A673 (cell line): ENCODE data around the gene CPAMD8. TPM values are rescaled to one million over a fixed set of nuclear protein-coding genes. Genes with fewer than 3 reads are reported as not detected.

Source experiments
- BruUV-seq: library from RNA; stranded (reverse); fragments of 400-500 nt; replicated peaks from 2 replicates; lab custom pipeline; 2021; lab: Mats Ljungman, UMichigan
- CTCF ChIA-PET: fragments of 300-600 bp; sonication (Branson Sonifier 250); formaldehyde crosslinking; loops from one replicate; lab custom pipeline; 2022; ENCODE audit warnings: antibody characterized with exemption; lab: Charles Lee
- POLR2A ChIA-PET: fragments of 300-600 bp; sonication (Branson Sonifier 250); formaldehyde crosslinking; loops from one replicate; lab custom pipeline; 2022; ENCODE audit warnings: antibody characterized with exemption; ENCODE audit not compliant: low non-redundant PET; lab: Charles Lee
- DNase-seq: peaks from one replicate; pipeline ENCODE4 v3.0.0-alpha.2; 2015; ENCODE audit warnings: low spot score
- H3K27ac ChIP-seq: fragments of 200-600 bp; sonication (generic); 2 replicates; pipeline ENCODE4 v1.5.1; 2016; ENCODE audit warnings: mixed run types, low read depth, mild to moderate bottlenecking, mixed read lengths, antibody characterized with exemption, low read length; ENCODE audit not compliant: poor library complexity, severe bottlenecking
- H3K27me3 ChIP-seq: fragments of 200-600 bp; sonication (generic); replicated peaks from 2 replicates; pipeline ENCODE4 v1.6.1; 2017; ENCODE audit warnings: mixed run types, low read depth, mild to moderate bottlenecking, mixed read lengths, antibody characterized with exemption, low read length; ENCODE audit not compliant: insufficient read depth, poor library complexity
- H3K36me3 ChIP-seq: fragments of 200-600 bp; sonication (generic); 2 replicates; pipeline ENCODE4 v1.6.1; 2016; ENCODE audit warnings: mixed run types, mild to moderate bottlenecking, mixed read lengths, antibody characterized with exemption, low read length; ENCODE audit not compliant: insufficient read depth, poor library complexity, severe bottlenecking
- H3K4me1 ChIP-seq: fragments of 200-600 bp; sonication (generic); 2 replicates; pipeline ENCODE4 v1.6.1; 2017; ENCODE audit warnings: mixed run types, mild to moderate bottlenecking, mixed read lengths, antibody characterized with exemption, low read length; ENCODE audit not compliant: insufficient read depth, poor library complexity, severe bottlenecking
- H3K4me3 ChIP-seq: fragments of 200-600 bp; sonication (generic); 2 replicates; pipeline ENCODE4 v1.5.1; 2016; ENCODE audit warnings: low read depth, mixed run types, mild to moderate bottlenecking, mixed read lengths, low read length; ENCODE audit not compliant: poor library complexity, severe bottlenecking
- H3K9me3 ChIP-seq: fragments of 200-600 bp; sonication (generic); 2 replicates; pipeline ENCODE4 v1.6.1; 2016; ENCODE audit warnings: mixed run types, low read depth, mild to moderate bottlenecking, mixed read lengths, antibody characterized with exemption, low read length; ENCODE audit not compliant: poor library complexity, severe bottlenecking
- EZH2 ChIP-seq: fragments of 200-600 bp; sonication (generic); IDR thresholded peaks from 2 replicates; pipeline ENCODE4 v1.6.1; 2017; ENCODE audit warnings: borderline replicate concordance, low read depth, mild to moderate bottlenecking, mixed read lengths, antibody characterized with exemption, low read length; ENCODE audit not compliant: poor library complexity, severe bottlenecking
- intact Hi-C: fragments of 100-400 bp; cut with micrococcal nuclease; formaldehyde crosslinking; loops from one replicate; pipeline ENCODE4 v1.10.0; 2022; ENCODE audit not compliant: unreplicated experiment
- total RNA-seq: library from RNA; stranded (reverse); gene quantifications from 2 replicates; pipeline ENCODE4 v1.2.3, GENCODE V29; 2021
- TF ChIP-seq, protein P1 (sequence below): fragments of 300-800, 200-600 bp; sonication (generic); conservative IDR thresholded peaks from 2 replicates; pipeline ENCODE4 v1.5.1; 2017; ENCODE audit warnings: low read depth, mild to moderate bottlenecking, antibody characterized with exemption, low read length, moderate library complexity, mixed read lengths

The CPAMD8 gene
- total RNA-seq, 1 experiment from 2014 or later = 0.82 TPM

DNA sequence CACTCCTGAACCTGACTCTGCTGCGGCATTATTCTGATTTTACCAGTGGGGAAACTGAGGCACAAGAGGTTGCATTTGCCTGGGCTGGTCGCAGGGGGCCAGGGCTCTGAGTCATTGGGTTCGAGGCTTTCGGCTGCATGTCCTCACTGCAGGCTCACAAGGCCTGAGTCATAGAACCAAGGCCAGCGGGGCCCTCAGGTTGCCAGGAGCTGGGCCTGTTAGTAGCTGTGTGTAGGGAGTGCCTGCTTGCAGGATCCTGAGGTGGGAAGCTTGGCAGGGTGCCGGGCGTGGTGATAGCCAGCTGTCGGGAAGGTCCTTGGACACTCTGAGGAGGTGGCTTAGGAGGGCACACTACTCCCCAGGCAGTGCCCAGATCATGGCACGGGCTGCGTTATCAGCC, 159.4 kb downstream of the CPAMD8 start:
- DNase-seq = no peak
- no TSS peak for BruUV-seq
- Histone ChIP-seq H3K4me1 (no peaks in the 10 kb centered on the region), H3K9me3 (no peaks in the 10 kb centered on the region), H3K4me3 (no peak overlapping the region), H3K27me3 (no peaks in the 10 kb centered on the region), H3K36me3 (peaks cover 57% of the 10 kb centered on the region), H3K27ac (no peak overlapping the region)
- POLR2A ChIA-PET = no interaction called here
- intact Hi-C loops = no loop called here
- TF ChIP-seq, protein P1, sequence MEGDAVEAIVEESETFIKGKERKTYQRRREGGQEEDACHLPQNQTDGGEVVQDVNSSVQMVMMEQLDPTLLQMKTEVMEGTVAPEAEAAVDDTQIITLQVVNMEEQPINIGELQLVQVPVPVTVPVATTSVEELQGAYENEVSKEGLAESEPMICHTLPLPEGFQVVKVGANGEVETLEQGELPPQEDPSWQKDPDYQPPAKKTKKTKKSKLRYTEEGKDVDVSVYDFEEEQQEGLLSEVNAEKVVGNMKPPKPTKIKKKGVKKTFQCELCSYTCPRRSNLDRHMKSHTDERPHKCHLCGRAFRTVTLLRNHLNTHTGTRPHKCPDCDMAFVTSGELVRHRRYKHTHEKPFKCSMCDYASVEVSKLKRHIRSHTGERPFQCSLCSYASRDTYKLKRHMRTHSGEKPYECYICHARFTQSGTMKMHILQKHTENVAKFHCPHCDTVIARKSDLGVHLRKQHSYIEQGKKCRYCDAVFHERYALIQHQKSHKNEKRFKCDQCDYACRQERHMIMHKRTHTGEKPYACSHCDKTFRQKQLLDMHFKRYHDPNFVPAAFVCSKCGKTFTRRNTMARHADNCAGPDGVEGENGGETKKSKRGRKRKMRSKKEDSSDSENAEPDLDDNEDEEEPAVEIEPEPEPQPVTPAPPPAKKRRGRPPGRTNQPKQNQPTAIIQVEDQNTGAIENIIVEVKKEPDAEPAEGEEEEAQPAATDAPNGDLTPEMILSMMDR = no peak
- no peak for TF ChIP-seq EZH2
- CTCF ChIA-PET = no interaction called here

DNA sequence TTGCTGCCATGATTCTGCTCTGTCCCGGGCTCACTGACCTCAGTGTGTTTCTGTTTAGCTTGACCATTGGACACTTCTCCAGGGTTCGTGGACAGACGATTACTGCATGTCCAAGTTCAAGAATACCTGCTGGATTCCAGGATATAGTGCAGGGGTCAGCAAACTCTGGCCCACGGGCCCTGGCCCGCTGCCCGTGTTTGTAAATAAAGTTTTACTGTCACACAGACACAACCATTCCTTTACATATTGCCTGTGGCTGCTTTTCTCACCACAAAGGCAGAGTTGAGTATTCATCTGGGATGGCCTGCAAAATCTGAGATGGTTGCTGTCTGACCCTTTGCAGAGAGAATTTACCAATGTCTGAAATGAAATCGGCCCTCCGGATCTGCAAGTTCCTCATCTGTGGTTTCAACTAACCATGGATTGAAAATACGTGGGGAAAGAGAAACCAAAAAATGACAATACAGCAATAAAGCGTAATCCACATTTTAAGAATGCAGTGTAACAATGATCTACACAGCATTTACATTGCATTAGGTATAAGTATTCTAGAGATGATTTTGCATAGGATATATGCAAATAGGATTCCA, 163.7 kb downstream of the CPAMD8 start:
- peaks cover 42% of the 10 kb centered on the region for H3K36me3 ChIP-seq
- H3K9me3 ChIP-seq = no peaks in the 10 kb centered on the region
- H3K4me3 ChIP-seq = no peak overlapping the region
- TF ChIP-seq, protein P1 = no peak
- TF ChIP-seq EZH2 = no peak
- no TSS peak for BruUV-seq
- POLR2A ChIA-PET = no interaction called here
- DNase-seq = no peak
- H3K27ac ChIP-seq = no peak overlapping the region
- H3K4me1 ChIP-seq = no peaks in the 10 kb centered on the region
- intact Hi-C loops = no loop called here
- CTCF ChIA-PET = no interaction called here
- H3K27me3 ChIP-seq = no peaks in the 10 kb centered on the region

DNA sequence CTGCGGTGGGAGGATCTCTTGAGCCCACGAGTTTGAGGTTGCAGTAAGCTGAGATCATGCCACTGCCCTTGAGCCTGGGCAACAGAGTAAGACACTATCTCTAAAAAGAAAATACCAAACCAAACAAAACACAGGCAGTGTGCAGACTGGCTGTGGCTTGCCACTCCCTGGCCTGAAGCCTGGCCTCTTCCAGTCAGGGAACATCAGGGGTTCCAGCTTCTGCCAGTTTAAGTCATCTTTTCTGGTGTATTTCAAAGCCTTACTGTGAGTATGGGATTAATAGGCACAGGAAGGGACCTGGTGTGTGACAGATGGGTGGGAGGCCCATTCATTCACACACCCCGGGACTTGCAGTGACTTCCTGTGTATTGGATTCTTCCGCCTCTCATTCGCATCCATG, 164.8 kb downstream of the CPAMD8 start:
- H3K4me1 ChIP-seq = no peaks in the 10 kb centered on the region
- no TSS peak for BruUV-seq
- CTCF ChIA-PET = no interaction called here

More for the DNA sequence above, 164.8 kb downstream of the CPAMD8 start:
- POLR2A ChIA-PET = no interaction called here
- Histone ChIP-seq H3K27ac (peak overlapping the region; percentile 14), H3K4me3 (no peak overlapping the region), H3K36me3 (peaks cover 42% of the 10 kb centered on the region), H3K27me3 (no peaks in the 10 kb centered on the region), H3K9me3 (no peaks in the 10 kb centered on the region)
- intact Hi-C loops = no loop called here
- TF ChIP-seq, protein P1 = no peak
- TF ChIP-seq EZH2 = no peak
- DNase-seq = peak; percentile 7
